Measurements from ENCODE around the gene PREX1. TPM values are rescaled to one million over a fixed set of nuclear protein-coding genes. Genes with fewer than 3 reads are reported as not detected.

Gene PREX1
- total and polyA plus RNA-seq, 2 experiments from 2014 or later = 2.4 to 10.3 TPM

DNA sequence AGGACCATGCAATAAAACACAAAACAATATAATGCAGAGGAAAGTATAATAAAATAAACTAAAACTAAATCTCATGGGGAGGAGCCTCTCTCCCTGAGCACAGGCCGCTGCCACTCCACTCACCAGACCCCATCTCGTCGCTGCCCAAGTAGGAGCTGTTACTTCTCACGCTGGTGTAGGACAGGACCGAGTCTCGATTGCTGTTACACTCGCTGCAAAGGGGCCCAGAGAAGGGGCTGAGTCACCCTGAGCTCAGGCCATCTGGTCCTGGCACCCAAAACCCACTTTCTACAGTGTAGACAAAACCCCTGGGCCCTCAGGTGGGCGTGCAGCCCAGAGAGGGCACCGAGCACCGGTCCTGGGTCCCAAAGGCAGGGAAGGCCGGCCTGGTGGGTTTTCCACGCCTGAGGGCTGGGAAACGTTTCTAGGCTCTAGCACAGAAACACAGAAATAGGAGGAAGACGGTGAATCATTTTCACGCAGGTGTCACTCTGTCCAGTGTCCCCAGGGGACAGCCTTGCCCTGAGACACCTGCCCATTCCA lies 183.4 kb downstream of the PREX1 start:
- no peaks in the 10 kb centered on the region; the same call in 1 of the 2 replicates for H3K36me3 ChIP-seq (ENCODE audit: insufficient read depth)
- Mint-ChIP-seq H3K4me1 (no peaks in the 10 kb centered on the region), H3K36me3 (ENCODE audit: low read depth) (peaks cover 16% of the 10 kb centered on the region), H3K27ac (no peak overlapping the region), H3K9me3 (no peaks in the 10 kb centered on the region), H3K27me3 (ENCODE audit: insufficient read depth, low read depth, poor library complexity) (peaks cover 3% of the 10 kb centered on the region), H3K4me3 (no peak overlapping the region)
- no peaks in the 10 kb centered on the region for H3K79me2 ChIP-seq (replicated peaks; ENCODE audit: insufficient read depth)
- no peak overlapping the region for H3K4me2 ChIP-seq
- TF ChIP-seq EZH2phosphoT487 (IDR thresholded peaks at IDR 0.05; ENCODE audit: unreplicated experiment) = no peak
- H3K27me3 ChIP-seq (ENCODE audit: insufficient read depth) = no peaks in the 10 kb centered on the region
- no peaks in the 10 kb centered on the region for H4K20me1 ChIP-seq (replicated peaks; ENCODE audit: insufficient read depth)
- ATAC-seq (no peak), DNase-seq (ENCODE audit: low spot score) (no peak)
- H3K4me3 ChIP-seq = no peak overlapping the region
- H3K27ac ChIP-seq (ENCODE audit: low read depth) = no peak overlapping the region
- H3K9me2 ChIP-seq (ENCODE audit: insufficient read depth) = no peaks in the 10 kb centered on the region
- H3K4me1 ChIP-seq (ENCODE audit: insufficient read depth) = no peaks in the 10 kb centered on the region
- H2AFZ ChIP-seq = no peak overlapping the region
- H3F3A ChIP-seq (replicated peaks; ENCODE audit: low read depth) = no peaks in the 10 kb centered on the region

DNA sequence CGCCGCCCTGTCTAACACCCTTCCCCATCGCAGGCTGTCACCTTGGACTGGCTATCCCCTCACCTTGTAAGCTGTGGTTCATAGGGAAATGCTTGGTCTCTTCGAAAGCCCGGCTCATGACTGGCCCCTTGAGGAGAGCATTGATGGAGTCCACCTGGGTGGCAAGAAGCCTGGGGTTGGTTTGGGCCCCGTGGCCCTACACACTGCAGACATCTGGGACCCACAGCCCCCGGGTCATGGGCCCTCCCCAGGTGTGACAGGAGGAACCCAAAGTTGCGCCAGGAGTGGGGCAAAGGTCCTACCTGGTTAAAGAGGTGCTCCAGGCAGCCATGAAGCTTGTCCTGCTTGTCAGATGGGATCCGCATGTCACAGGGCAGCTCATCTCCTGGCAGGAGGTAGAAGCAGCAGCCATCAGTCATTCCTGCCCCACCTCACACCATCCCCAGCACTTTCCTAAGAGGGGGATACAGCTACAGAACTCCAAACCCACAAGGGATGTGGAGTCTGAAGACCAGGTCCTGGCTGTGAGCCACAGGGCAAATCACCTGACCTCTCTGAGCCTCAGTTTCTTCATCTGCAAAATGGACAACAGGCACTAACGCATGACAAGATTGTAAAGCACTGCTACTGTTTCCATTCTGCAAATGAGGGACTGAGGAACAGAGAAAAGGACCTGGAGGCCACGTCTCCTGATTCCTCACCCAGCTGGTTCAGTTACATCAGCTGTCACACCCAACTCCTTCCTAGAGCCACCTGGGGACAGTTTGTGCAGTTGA lies 185.5 kb downstream of the PREX1 start:
- H3K36me3 Mint-ChIP-seq (ENCODE audit: low read depth) = peaks cover 16% of the 10 kb centered on the region
- no peak overlapping the region for H3K27ac Mint-ChIP-seq
- no peak overlapping the region for H3K27ac ChIP-seq (ENCODE audit: low read depth)
- H3K36me3 ChIP-seq (ENCODE audit: insufficient read depth) = no peaks in the 10 kb centered on the region
- no peaks in the 10 kb centered on the region for H3K4me1 ChIP-seq (ENCODE audit: insufficient read depth)
- no peaks in the 10 kb centered on the region for H3K9me3 Mint-ChIP-seq
- no peaks in the 10 kb centered on the region for H3F3A ChIP-seq (replicated peaks; ENCODE audit: low read depth)
- H3K79me2 ChIP-seq (replicated peaks; ENCODE audit: insufficient read depth) = no peaks in the 10 kb centered on the region
- H3K4me1 Mint-ChIP-seq = no peaks in the 10 kb centered on the region
- no peaks in the 10 kb centered on the region for H3K9me2 ChIP-seq (ENCODE audit: insufficient read depth)
- H3K4me3 Mint-ChIP-seq = no peak overlapping the region
- peaks cover 2% of the 10 kb centered on the region for H3K27me3 Mint-ChIP-seq (ENCODE audit: insufficient read depth, low read depth, poor library complexity)
- H2AFZ ChIP-seq = no peak overlapping the region
- no peak overlapping the region for H3K4me2 ChIP-seq
- TF ChIP-seq, protein P1, sequence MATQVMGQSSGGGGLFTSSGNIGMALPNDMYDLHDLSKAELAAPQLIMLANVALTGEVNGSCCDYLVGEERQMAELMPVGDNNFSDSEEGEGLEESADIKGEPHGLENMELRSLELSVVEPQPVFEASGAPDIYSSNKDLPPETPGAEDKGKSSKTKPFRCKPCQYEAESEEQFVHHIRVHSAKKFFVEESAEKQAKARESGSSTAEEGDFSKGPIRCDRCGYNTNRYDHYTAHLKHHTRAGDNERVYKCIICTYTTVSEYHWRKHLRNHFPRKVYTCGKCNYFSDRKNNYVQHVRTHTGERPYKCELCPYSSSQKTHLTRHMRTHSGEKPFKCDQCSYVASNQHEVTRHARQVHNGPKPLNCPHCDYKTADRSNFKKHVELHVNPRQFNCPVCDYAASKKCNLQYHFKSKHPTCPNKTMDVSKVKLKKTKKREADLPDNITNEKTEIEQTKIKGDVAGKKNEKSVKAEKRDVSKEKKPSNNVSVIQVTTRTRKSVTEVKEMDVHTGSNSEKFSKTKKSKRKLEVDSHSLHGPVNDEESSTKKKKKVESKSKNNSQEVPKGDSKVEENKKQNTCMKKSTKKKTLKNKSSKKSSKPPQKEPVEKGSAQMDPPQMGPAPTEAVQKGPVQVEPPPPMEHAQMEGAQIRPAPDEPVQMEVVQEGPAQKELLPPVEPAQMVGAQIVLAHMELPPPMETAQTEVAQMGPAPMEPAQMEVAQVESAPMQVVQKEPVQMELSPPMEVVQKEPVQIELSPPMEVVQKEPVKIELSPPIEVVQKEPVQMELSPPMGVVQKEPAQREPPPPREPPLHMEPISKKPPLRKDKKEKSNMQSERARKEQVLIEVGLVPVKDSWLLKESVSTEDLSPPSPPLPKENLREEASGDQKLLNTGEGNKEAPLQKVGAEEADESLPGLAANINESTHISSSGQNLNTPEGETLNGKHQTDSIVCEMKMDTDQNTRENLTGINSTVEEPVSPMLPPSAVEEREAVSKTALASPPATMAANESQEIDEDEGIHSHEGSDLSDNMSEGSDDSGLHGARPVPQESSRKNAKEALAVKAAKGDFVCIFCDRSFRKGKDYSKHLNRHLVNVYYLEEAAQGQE (IDR thresholded peaks at IDR 0.05; ENCODE audit: unreplicated experiment) = no peak
- no peak overlapping the region for H3K4me3 ChIP-seq
- H4K20me1 ChIP-seq (replicated peaks; ENCODE audit: insufficient read depth) = no peaks in the 10 kb centered on the region
- ATAC-seq (no peak), DNase-seq (ENCODE audit: low spot score) (no peak)
- H3K27me3 ChIP-seq (ENCODE audit: insufficient read depth) = no peaks in the 10 kb centered on the region

- peaks cover 2% of the 10 kb centered on the region for H3K27me3 Mint-ChIP-seq (ENCODE audit: insufficient read depth, low read depth, poor library complexity)
- Histone ChIP-seq H3K27ac (ENCODE audit: low read depth) (no peak overlapping the region), H2AFZ (no peak overlapping the region), H3K79me2 (replicated peaks; ENCODE audit: insufficient read depth) (no peaks in the 10 kb centered on the region), H3K4me1 (ENCODE audit: insufficient read depth) (no peaks in the 10 kb centered on the region), H3K27me3 (ENCODE audit: insufficient read depth) (no peaks in the 10 kb centered on the region), H4K20me1 (replicated peaks; ENCODE audit: insufficient read depth) (no peaks in the 10 kb centered on the region), H3K4me2 (no peak overlapping the region), H3K4me3 (no peak overlapping the region), H3K9me2 (ENCODE audit: insufficient read depth) (no peaks in the 10 kb centered on the region), H3K36me3 (ENCODE audit: insufficient read depth) (no peaks in the 10 kb centered on the region), H3F3A (replicated peaks; ENCODE audit: low read depth) (no peaks in the 10 kb centered on the region)
- ATAC-seq (no peak), DNase-seq (ENCODE audit: low spot score) (no peak)
- H3K4me3 Mint-ChIP-seq = no peak overlapping the region
- no peak overlapping the region for H3K27ac Mint-ChIP-seq
- H3K36me3 Mint-ChIP-seq (ENCODE audit: low read depth) = peaks cover 13% of the 10 kb centered on the region
- no peaks in the 10 kb centered on the region for H3K9me3 Mint-ChIP-seq
- H3K4me1 Mint-ChIP-seq = no peaks in the 10 kb centered on the region
- TF ChIP-seq ETS1 (IDR thresholded peaks at IDR 0.05) (no peak), POLR2AphosphoS5 (IDR thresholded peaks at IDR 0.05; ENCODE audit: low read depth) (no peak), NANOG (IDR thresholded peaks at IDR 0.05; ENCODE audit: borderline replicate concordance) (no peak), EZH2 (IDR thresholded peaks at IDR 0.05; ENCODE audit: low read depth, unreplicated experiment) (no peak), EZH2phosphoT487 (IDR thresholded peaks at IDR 0.05; ENCODE audit: unreplicated experiment) (no peak), CREB1 (CRISPR knock-in tag; IDR thresholded peaks at IDR 0.05; ENCODE audit: low read depth) (no peak)
- TF ChIP-seq, protein P1 (IDR thresholded peaks at IDR 0.05; ENCODE audit: unreplicated experiment) = no peak
These were observed 186.9 kb downstream of the PREX1 start for GRCh38 chr20:48640871-48641270.
